ENCODE results near the gene ADA.

DNA sequence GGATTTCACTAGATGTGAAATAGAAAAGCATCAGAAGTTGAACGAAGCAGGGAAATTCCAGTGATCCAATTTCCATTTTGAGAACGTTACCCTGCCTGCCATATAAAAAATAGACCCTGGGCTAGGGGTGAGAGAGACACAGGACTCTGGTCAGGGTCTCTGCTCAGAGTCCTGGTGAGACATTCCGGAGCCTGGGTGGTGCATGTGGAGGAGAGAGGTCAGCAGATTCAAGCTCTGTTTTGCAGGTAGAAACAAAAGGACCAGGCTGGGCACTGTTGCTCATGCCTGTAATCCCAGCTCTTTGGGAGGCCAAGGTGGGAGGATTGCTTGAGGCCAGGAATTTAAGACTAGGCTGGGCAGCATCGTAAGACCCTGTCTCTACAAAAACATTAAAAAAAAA, 51.2 kb downstream of the ADA start:
- no peak for TF ChIP-seq ESRRG (CRISPR knock-in tag; IDR thresholded peaks at IDR 0.05)
- TF ChIP-seq ZNF8 (CRISPR knock-in tag; IDR thresholded peaks at IDR 0.05), result no peak
- TF ChIP-seq OSR1 (CRISPR knock-in tag; IDR thresholded peaks at IDR 0.05), result no peak

Data from SK-N-SH treated with all-trans-retinoic acid at 6 μM for 48 hours (cell line).